Stimulated activated CD8-positive, alpha-beta memory T cell treated with anti-CD3 and anti-CD28 coated beads, Interleukin-12 subunit alpha, Interleukin-12 subunit beta, amount 100 ng/mL, for 4 hours (primary cell): Measurements from ENCODE around the gene KDM1B.
"Not testable (repeated sequence)": the region's sequence is repeated elsewhere in the genome, so short reads cannot be mapped to it uniquely, and the experiment has no call there.

ENCODE experiments used
- DNase-seq: peaks from one replicate; pipeline ENCODE4 v3.0.0-alpha.2; 2020; ENCODE audit warnings: low read depth

KDM1B gene

DNA sequence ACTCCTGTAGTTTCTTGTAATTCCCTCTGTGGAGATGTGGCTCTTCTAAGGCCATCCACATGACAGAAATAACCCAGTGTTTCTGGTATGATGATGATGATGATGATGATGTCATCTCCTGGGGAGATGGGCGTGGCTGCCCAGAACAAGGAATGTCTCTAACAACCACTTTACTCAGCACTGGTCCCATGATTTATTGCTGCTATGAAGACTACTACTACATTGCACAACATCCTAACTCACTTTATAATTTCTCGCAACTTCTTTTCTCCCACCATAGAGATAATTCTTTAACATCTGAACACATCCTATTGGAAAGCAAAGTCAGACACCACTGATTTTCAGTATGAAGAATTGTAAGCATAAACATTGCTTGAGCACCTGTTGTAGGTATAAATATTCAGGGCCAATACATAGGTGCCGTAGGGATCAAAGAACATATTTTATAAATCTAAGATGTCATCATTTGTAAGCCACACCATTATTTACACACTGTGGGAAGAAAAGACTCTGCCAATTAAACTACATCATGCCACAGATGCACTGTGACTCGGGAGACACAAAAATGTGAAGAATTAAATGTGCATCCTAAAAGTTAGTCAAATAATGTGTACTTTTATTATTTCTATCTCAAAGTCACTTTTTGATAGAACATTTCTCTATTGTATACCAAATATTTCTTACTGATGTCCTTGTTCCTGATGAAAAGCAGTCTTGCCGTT lies 6.8 kb upstream of the KDM1B start:
- no peak for DNase-seq

DNA sequence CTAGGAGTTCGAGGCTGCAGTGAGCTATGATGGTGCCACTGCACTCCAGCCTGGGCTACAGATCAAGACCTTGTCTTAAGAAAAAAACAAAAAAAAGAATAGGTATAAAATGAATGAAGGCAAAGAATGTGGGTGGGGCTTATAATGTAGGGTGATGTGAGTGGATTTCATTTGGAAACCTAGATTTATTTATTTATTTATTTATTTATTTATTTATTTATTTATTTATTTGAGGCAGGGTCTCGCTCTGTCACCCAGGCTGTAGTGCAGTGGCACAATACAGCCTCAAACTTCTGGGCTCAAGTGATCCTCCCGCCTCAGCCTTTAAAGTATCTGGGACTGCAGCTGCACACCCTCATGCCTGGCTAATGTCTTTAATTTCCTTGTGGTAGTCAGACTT lies 3.8 kb upstream of the KDM1B start:
- DNase-seq: not testable (repeated sequence)

GRCh38 chr6:18151801-18152200 lies 3.4 kb upstream of the KDM1B start:
- DNase-seq: no peak

DNA sequence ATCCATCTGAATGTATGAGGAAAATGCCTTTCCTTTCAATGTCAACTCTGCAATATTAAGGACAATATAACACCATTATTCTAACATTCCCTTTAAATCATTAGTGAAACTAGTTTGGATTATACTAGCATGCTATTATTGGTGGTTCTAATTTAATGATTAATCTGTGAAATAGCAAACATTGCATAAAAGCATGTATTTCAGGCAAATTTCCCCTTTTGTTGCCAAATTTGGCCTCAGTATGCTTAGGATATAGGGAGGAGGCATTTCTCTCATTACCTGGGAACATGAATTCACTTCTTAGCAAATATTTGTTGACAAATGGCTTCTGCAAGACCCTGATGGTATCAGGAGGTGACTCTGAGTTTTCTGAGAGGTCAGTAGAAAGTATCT lies 1.9 kb upstream of the KDM1B start:
- DNase-seq: no peak

GRCh38 chr6:18154507-18155149 lies 594 bp upstream of the KDM1B start, which contains the start of gene TPMT:
Gene TPMT (minus strand): TSS chr6:18155077. CDS start chr6:18149127, 5,950 bp downstream.
- DNase-seq: no peak

DNA sequence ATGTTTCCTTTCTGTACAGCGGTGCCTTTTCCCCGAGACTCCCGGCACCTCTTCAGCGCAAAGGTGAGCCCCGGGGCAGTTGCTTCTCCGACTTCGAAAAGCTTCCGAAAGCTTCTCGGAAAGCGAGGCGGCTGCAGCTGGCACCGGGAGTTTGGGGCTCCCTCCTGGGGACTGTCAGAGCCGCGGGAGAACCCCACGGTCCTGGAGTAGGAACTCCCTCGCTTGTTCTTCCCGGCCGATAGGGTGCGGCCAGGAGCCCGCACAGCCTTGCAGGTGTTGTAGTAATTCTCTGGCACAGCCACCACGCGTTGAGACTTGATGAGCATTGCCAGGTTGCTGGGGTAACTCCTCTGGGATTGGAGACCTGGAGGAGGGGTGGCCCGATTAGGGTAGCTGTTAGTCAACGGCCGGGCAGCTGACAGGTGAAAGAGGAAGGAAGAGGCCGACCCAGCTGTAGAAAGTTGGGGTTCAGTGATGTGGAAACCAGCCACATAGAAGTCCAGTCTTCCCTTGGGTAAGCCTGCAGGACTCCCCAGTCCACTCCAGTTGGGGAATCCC lies 721 bp downstream of the KDM1B start:
- peak; percentile 24 for DNase-seq

DNA sequence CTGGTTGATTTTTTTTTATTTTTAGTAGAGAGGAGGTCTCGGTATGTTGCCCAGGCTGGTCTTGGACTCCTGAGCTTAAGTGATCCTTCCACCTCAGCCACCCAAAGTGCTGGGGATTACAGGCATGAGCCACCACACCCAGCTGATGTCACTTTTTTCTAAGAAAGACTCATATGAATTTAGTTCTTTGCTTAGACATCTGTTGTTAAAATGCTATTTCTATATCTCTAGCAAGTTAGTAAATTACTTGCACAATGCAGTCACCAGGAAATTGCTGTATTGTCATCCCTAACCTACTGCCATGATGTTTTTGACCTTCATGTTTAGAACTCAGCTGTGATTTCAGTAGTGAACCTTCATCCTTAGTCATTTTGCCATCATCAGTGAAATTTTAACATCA lies 5.7 kb downstream of the KDM1B start:
- no peak for DNase-seq

- DNase-seq: no peak
These were observed 6.2 kb downstream of the KDM1B start for GRCh38 chr6:18161431-18161830.

GRCh38 chr6:18162401-18162800 lies 7.2 kb downstream of the KDM1B start:
- DNase-seq: no peak

- DNase-seq: no peak
These were observed 10.5 kb downstream of the KDM1B start for GRCh38 chr6:18165751-18166150.

- no peak for DNase-seq
These were observed 11.3 kb downstream of the KDM1B start for GRCh38 chr6:18166312-18167036.

DNA sequence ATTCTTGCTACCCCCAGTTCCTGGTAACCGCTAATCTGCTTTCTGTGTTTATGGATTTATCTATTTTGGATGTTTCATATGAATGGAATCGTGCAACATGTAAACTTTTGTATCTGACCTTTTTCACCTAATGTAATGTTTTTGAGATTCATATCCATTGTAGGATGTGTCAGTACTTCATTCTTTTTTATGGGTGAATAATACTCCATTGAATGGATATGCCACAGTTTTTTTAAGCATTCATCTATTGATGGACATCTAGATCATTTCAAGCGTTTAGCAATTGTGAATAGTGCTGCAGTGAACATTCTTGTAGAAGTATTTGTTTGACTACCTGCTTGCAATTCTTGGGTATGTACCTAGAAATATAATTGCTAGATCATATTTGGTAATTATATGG lies 13.0 kb downstream of the KDM1B start:
- no peak for DNase-seq

GRCh38 chr6:18171871-18172270 lies 16.6 kb downstream of the KDM1B start:
- DNase-seq: no peak

- not testable (repeated sequence) for DNase-seq
These were observed 21.0 kb downstream of the KDM1B start for GRCh38 chr6:18176198-18176597.

- DNase-seq: no peak
These were observed 22.2 kb downstream of the KDM1B start for GRCh38 chr6:18177286-18177965.

- no peak for DNase-seq
These were observed 23.9 kb downstream of the KDM1B start for GRCh38 chr6:18178960-18179615.

GRCh38 chr6:18179770-18180356 lies 24.6 kb downstream of the KDM1B start:
- no peak for DNase-seq

GRCh38 chr6:18182568-18182967 lies 27.3 kb downstream of the KDM1B start:
- DNase-seq: no peak

GRCh38 chr6:18183766-18184165 lies 28.5 kb downstream of the KDM1B start:
- DNase-seq: no peak

DNA sequence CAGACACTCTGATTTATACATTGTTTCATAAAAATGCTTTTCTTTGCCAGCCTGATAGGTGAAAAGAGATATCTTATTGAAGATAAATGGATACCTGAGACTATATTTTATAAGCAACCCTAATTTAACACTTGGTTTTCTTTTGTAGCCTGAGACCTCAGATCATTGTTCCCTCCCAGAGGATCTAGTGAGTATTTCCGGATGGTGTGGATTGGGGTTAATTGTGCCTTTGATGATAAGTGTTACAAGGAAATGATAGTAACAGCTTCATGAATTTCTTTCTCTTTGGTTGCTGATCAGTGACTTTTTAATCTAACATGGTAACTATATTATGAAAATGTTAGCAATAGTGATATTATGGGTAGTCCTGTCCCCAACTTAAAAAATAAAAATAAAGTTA lies 30.4 kb downstream of the KDM1B start:
- no peak for DNase-seq

DNA sequence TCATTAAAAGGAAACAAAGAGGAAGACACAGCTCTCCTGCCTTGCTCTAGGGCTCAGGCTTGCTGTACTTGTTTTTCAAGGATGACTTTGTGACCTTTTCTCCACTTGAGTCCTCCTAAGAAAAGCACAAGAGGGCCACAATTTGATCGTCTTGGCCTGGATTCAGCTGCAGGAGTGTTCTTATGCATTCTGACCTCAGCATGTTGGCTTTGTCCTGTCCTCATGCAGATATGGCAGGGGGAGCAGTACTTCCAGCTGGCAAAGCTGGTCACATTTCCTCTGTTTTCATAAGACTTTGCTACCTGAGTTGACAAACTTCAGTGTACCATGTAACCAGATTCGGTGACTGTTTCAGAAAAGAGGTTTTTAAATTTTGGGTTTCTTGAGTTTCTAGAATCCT lies 30.8 kb downstream of the KDM1B start:
- DNase-seq: no peak
